ENCODE measurements around the gene VPS13D. TPM values are rescaled to one million over a fixed set of nuclear protein-coding genes. Genes with fewer than 3 reads are reported as not detected.

VPS13D gene
- total and polyA plus RNA-seq, 4 donors: 10.2 to 68.3 (median 12.6) TPM

DNA sequence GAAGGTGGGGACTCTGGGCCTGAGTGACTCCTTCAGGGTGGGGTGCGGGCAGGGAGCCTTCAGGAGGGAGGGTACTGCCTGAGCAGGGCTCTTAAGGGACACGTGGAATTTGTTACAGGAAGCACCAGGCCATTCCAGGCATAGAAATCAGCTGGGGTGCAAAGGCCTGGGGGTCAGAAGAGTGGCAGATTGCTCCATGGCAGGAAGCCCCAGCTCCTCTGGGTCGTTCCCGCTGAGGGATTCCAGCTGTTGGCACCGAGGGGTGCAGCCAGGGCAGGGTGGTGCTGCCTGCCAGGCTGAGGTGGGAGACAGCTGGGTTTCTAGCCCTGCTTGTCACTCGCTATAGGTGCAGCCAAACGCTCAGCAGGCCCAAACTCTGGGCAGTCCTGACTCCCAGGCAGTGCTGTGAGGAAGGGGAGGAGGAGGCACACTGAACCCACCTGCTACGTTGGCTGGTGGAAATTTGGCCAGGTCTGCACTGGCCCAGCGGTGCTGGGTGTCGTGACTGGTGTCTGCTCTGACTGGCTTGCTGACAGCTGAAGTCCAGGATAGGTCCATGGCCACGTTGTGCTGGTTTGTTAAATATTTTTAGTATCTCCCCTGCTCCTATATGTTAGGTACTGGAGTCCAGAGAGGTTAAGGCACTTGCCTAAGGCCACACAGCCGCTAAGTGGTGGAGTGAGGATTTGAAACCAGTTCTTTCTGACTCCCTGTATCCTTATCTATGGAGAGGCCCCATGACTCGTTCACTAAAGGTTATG is 43.7 kb upstream of the VPS13D start (continued):
- TF ChIP-seq EGR1 (IDR thresholded peaks at IDR 0.05; ENCODE audit: low read depth in 2 of 2): no peak
- peak; percentile 48 for TF ChIP-seq NR2F2 (IDR thresholded peaks at IDR 0.05)
- TF ChIP-seq FOXA1 (IDR thresholded peaks at IDR 0.05): no peak
- TF ChIP-seq HNF4A (conservative IDR thresholded peaks at IDR 0.05): peak in 1 of 2 donors; percentile 52

GRCh38 chr1:12186679-12186985 is 43.2 kb upstream of the VPS13D start:
- peak overlapping the region; percentile 80 to 82 for H3K27ac ChIP-seq (ENCODE audit: low read depth in 1 of 2, low read length in 2 of 2)
- no peak overlapping the region for H3K4me3 ChIP-seq (ENCODE audit: low read depth in 1 of 3, low read length in 3 of 3)
- no peaks in the 10 kb centered on the region for H3K9me3 ChIP-seq (ENCODE audit: control insufficient read depth in 4 of 4, low read length in 3 of 4)
- no peak for DNase-seq (ENCODE audit: low spot score)
- H3K9ac ChIP-seq (ENCODE audit: low read depth in 1 of 2, low read length in 2 of 2): no peak overlapping the region
- peaks cover 2 to 13% (median 5%) of the 10 kb centered on the region in 4 donors for H3K36me3 ChIP-seq (ENCODE audit: control insufficient read depth in 4 of 4, insufficient read depth in 3 of 4, low read depth in 1 of 4, low read length in 3 of 4)
- TF ChIP-seq, protein P1, sequence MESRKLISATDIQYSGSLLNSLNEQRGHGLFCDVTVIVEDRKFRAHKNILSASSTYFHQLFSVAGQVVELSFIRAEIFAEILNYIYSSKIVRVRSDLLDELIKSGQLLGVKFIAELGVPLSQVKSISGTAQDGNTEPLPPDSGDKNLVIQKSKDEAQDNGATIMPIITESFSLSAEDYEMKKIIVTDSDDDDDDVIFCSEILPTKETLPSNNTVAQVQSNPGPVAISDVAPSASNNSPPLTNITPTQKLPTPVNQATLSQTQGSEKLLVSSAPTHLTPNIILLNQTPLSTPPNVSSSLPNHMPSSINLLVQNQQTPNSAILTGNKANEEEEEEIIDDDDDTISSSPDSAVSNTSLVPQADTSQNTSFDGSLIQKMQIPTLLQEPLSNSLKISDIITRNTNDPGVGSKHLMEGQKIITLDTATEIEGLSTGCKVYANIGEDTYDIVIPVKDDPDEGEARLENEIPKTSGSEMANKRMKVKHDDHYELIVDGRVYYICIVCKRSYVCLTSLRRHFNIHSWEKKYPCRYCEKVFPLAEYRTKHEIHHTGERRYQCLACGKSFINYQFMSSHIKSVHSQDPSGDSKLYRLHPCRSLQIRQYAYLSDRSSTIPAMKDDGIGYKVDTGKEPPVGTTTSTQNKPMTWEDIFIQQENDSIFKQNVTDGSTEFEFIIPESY (IDR thresholded peaks at IDR 0.05): no peak
- TF ChIP-seq REST (IDR thresholded peaks at IDR 0.05) (peak; percentile 3), RAD21 (IDR thresholded peaks at IDR 0.05) (no peak), CTCF (IDR thresholded peaks at IDR 0.05; ENCODE audit: low read depth, low read length, missing input control) (no peak), FOXA2 (IDR thresholded peaks at IDR 0.05) (no peak), JUND (IDR thresholded peaks at IDR 0.05) (peak; percentile 24 to 60), RXRA (IDR thresholded peaks at IDR 0.05) (peak; percentile 52 to 78), SP1 (IDR thresholded peaks at IDR 0.05) (peak; percentile 59), HNF4A (conservative IDR thresholded peaks at IDR 0.05) (peak; percentile 42 to 73)
- H3K27me3 ChIP-seq (ENCODE audit: control insufficient read depth in 4 of 4, insufficient read depth in 4 of 4, low read length in 3 of 4): no peaks in the 10 kb centered on the region
- WGBS: 47% methylated on average over 4 of the region's 4 CpGs
- peaks cover 33 to 49% (median 43%) of the 10 kb centered on the region in 4 donors for H3K4me1 ChIP-seq (ENCODE audit: control insufficient read depth in 4 of 4, insufficient read depth in 4 of 4, low read length in 3 of 4)

DNA sequence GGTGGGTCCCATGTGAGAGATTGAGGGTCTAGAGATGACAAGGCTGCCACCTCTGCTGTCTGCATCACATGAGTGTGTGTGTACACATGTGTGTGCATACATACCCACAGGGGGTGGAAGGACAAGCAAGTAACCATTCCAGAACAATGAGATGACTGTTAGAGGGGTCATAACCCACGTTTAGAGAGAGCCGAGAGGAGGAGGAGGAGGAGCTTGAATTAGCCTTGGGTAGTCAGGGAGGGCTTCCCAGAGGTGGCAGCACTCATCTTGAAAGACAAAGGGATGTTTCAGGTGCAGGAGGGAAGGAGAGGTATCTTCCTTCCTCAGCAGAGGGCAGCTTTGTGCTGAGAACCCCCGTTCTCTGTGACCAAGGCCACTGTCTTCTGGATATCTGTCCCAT is 41.7 kb upstream of the VPS13D start:
- Histone ChIP-seq H3K36me3 (ENCODE audit: control insufficient read depth in 4 of 4, insufficient read depth in 3 of 4, low read depth in 1 of 4, low read length in 3 of 4) (peaks cover 6 to 21% (median 17%) of the 10 kb centered on the region in 4 donors), H3K4me3 (ENCODE audit: low read depth in 1 of 3, low read length in 3 of 3) (no peak overlapping the region), H3K27me3 (ENCODE audit: control insufficient read depth in 4 of 4, insufficient read depth in 4 of 4, low read length in 3 of 4) (no peaks in the 10 kb centered on the region), H3K9me3 (ENCODE audit: control insufficient read depth in 4 of 4, low read length in 3 of 4) (no peaks in the 10 kb centered on the region), H3K4me1 (ENCODE audit: control insufficient read depth in 4 of 4, insufficient read depth in 4 of 4, low read length in 3 of 4) (peaks cover 33 to 46% (median 42%) of the 10 kb centered on the region in 4 donors), H3K9ac (ENCODE audit: low read depth in 1 of 2, low read length in 2 of 2) (no peak overlapping the region), H3K27ac (ENCODE audit: low read depth in 1 of 2, low read length in 2 of 2) (no peak overlapping the region)
- no peak for DNase-seq (ENCODE audit: low spot score)
- WGBS: 54% methylated on average over 3 of the region's 3 CpGs
- TF ChIP-seq NR2F2 (IDR thresholded peaks at IDR 0.05) (no peak), GABPA (IDR thresholded peaks at IDR 0.05 in 1 of 2, conservative IDR thresholded peaks at IDR 0.05 in 1 of 2) (no peak), REST (IDR thresholded peaks at IDR 0.05) (no peak), RXRA (IDR thresholded peaks at IDR 0.05) (no peak), JUND (IDR thresholded peaks at IDR 0.05) (no peak), CTCF (IDR thresholded peaks at IDR 0.05; ENCODE audit: low read depth, low read length, missing input control) (no peak), MAX (IDR thresholded peaks at IDR 0.05) (no peak)

Data from liver (tissue), 9 donors.